ENCODE results near the gene ZNF672. TPM values are rescaled to one million over a fixed set of nuclear protein-coding genes. Genes with fewer than 3 reads are reported as not detected.

The ZNF672 gene
- total and polyA plus RNA-seq, 2 experiments from 2014 or later: 10.5 to 13.8 TPM

GRCh38 chr1:248897412-248898337, 59.7 kb downstream of the ZNF672 start:
- in situ Hi-C loops (cut with MboI): no loop called here
- Histone ChIP-seq H3F3A (ENCODE audit: insufficient read depth) (no peaks in the 10 kb centered on the region), H3K4me3 (no peak overlapping the region), H3K27ac (no peak overlapping the region), H3K36me3 (ENCODE audit: low read depth) (no peaks in the 10 kb centered on the region), H3K4me2 (ENCODE audit: unreplicated experiment) (no peak overlapping the region), H3K9me2 (ENCODE audit: insufficient read depth) (no peaks in the 10 kb centered on the region), H3K79me2 (ENCODE audit: insufficient read depth) (no peaks in the 10 kb centered on the region), H3K9ac (no peak overlapping the region), H3K27me3 (replicated peaks; ENCODE audit: insufficient read depth) (no peaks in the 10 kb centered on the region; the same call in 1 of the 2 replicates), H3K4me1 (ENCODE audit: insufficient read depth) (no peaks in the 10 kb centered on the region), H4K20me1 (ENCODE audit: insufficient read depth) (no peaks in the 10 kb centered on the region), H3K9me3 (ENCODE audit: low read depth) (no peaks in the 10 kb centered on the region), H2AFZ (no peak overlapping the region)
- TF ChIP-seq EZH2 (IDR thresholded peaks at IDR 0.05; ENCODE audit: insufficient read depth, poor library complexity, severe bottlenecking): no peak
- TF ChIP-seq EZH2phosphoT487 (IDR thresholded peaks at IDR 0.05; ENCODE audit: insufficient read depth, low read depth): no peak
- DNase-seq: no peak
- WGBS, 2 experiments (ENCODE audit: low coverage in 1 of 2, low lambda C conversion rate in 2 of 2, missing lambda C conversion rate in 2 of 2): 25 to 32% methylated on average over 9 of the region's 9 CpGs

Small RNA genes within 50 kb of the gene (microRNA-seq; reads per million reads assigned to microRNA genes)
- gene MIR3124 (ENCODE audit: borderline number of aligned reads): not detected

Small RNA genes within 50 kb of the gene (small RNA-seq; reads per million reads assigned to genes)
- gene MIR3124 (ENCODE audit: low read depth, low replicate concordance): not detected

Other genes starting within 250 kb of the ZNF672 start
- not detected in 2 replicates for gene OR2T10, start 240.5 kb upstream of the ZNF672 start, total RNA-seq (2014; rRNA removed; shearing (Covaris generic))
- gene OR2T10, start 240.5 kb upstream of the ZNF672 start, polyA plus RNA-seq (2016; fragmentation: Nextera tagmentation; extraction: Ambion mirVana): not detected in 2 replicates
- gene OR2T11, start 203.1 kb upstream of the ZNF672 start, total RNA-seq (2014; rRNA removed; shearing (Covaris generic)): not detected in 2 replicates
- not detected in 2 replicates for gene OR2T11, start 203.1 kb upstream of the ZNF672 start, polyA plus RNA-seq (2016; fragmentation: Nextera tagmentation; extraction: Ambion mirVana)
- gene OR2T35, start 192.9 kb upstream of the ZNF672 start, total RNA-seq (2014; rRNA removed; shearing (Covaris generic)): not detected in 2 replicates
- not detected in 2 replicates for gene OR2T35, start 192.9 kb upstream of the ZNF672 start, polyA plus RNA-seq (2016; fragmentation: Nextera tagmentation; extraction: Ambion mirVana)
- gene OR2T27, start 182.7 kb upstream of the ZNF672 start, total RNA-seq (2014; rRNA removed; shearing (Covaris generic)): not detected in 2 replicates
- not detected in 2 replicates for gene OR2T27, start 182.7 kb upstream of the ZNF672 start, polyA plus RNA-seq (2016; fragmentation: Nextera tagmentation; extraction: Ambion mirVana)
- gene OR14I1, start 135.5 kb upstream of the ZNF672 start, total RNA-seq (2014; rRNA removed; shearing (Covaris generic)): not detected in 2 replicates
- gene OR14I1, start 135.5 kb upstream of the ZNF672 start, polyA plus RNA-seq (2016; fragmentation: Nextera tagmentation; extraction: Ambion mirVana): not detected in 2 replicates
- gene LYPD8, start 82.5 kb upstream of the ZNF672 start, total RNA-seq (2014; rRNA removed; shearing (Covaris generic)): not detected in 2 replicates
- not detected in 2 replicates for gene LYPD8, start 82.5 kb upstream of the ZNF672 start, polyA plus RNA-seq (2016; fragmentation: Nextera tagmentation; extraction: Ambion mirVana)
- 46.4 and 64.4 TPM in 2 replicates for gene SH3BP5L, start 12.3 kb upstream of the ZNF672 start, total RNA-seq (2014; rRNA removed; shearing (Covaris generic))
- gene SH3BP5L, start 12.3 kb upstream of the ZNF672 start, polyA plus RNA-seq (2016; fragmentation: Nextera tagmentation; extraction: Ambion mirVana): 5.3 and 5.9 TPM in 2 replicates
- 17.0 and 21.5 TPM in 2 replicates for gene ZNF692, start 20.9 kb downstream of the ZNF672 start, total RNA-seq (2014; rRNA removed; shearing (Covaris generic))
- gene ZNF692, start 20.9 kb downstream of the ZNF672 start, polyA plus RNA-seq (2016; fragmentation: Nextera tagmentation; extraction: Ambion mirVana): 16.2 and 16.7 TPM in 2 replicates
- 3.5 and 6.1 TPM in 2 replicates for gene PGBD2, start 68.0 kb downstream of the ZNF672 start, total RNA-seq (2014; rRNA removed; shearing (Covaris generic))
- gene PGBD2, start 68.0 kb downstream of the ZNF672 start, polyA plus RNA-seq (2016; fragmentation: Nextera tagmentation; extraction: Ambion mirVana): 5.0 and 5.8 TPM in 2 replicates

Measured in GM23248 (cell line).